Measurements from ENCODE around the gene PKM.
A peak's percentile ranks its signal among the peaks of the same experiment; 100 is the strongest.
"Not testable (repeated sequence)": the region's sequence is repeated elsewhere in the genome, so short reads cannot be mapped to it uniquely, and the experiment has no call there.

PKM gene

GRCh38 chr15:72231066-72231832 lies at the start of gene PKM:
Gene PKM (minus strand): TSS chr15:72231190. CDS start chr15:72219097, 12,093 bp downstream.
- peak; percentile 98 for DNase-seq

DNA sequence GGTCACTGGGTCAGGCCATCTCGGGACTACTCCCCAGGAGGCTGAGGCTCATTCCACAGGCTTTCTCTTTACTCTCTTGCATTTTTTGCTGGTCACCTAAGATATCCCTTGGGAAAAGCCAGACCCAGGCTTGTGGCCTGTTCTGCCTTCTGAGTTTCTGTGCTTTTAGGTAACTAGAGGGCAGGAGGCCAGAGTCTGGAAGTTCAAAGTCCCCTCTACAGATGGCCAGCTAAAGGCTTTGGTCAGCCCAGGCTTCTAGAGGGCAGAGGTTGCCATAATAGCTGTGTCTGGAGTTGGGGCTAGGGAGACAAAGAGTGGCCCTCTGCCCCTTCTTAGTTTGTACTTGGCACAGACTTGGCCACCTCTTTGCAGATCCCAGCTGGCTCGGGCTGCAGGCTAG lies 49.8 kb upstream of the PKM start:
- DNase-seq: no peak

DNA sequence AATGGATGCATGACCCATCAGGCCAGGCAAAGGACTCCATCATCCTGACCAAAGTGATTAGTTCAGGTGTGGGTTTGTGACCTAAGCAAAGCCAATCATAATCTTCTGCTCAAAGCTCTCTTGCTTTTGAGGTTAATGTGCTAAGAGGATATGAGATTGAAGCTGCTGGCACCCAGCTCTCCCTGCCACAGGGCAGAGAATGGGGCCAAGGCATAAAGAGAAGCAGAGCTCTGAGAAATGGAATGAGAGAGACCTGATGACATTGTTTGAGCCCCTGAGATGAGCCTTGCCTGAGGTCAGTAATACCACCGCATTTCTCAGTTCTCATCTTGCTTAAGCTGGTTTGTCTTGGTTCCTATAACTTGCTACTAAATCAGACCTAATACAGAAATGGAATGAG lies 47.7 kb upstream of the PKM start:
- DNase-seq: no peak

DNA sequence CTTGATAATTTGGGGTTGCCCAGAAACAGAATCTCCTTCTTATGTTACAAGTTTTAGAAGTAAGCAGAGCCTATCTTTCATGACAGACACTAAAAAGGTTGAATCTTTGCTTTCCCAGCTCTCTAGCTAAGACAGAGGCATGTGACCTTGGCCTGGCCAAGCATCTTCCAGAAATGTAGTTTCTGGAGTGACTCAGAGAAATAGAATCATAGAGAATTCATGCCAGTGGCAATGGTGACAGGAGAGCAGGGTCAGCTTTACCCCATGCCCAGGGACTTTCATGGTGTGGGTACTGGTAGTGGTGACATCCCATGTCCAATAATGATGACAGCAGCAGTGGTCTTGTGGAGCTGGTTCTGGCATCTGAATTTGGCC lies 45.3 kb upstream of the PKM start:
- DNase-seq: no peak

GRCh38 chr15:72275635-72276325 lies 44.8 kb upstream of the PKM start:
- not testable (repeated sequence) for DNase-seq

DNA sequence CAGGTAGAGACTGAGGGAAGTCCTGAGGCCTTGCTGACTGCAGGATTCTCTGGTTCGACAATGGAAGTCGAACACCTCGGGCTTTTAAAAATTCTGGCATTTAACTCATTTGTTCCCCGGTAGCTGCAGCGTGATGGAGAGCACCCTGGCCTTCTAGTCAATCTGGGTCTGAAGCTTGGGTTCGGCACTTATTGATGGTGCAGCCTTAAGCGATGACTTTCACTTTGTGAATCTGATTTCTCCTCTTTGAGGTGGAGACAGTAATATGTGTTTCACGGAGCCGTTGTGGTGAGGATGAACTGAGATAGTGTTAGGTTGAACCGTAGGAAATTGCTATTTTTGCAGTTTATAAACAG lies 42.0 kb upstream of the PKM start:
- DNase-seq: no peak

DNA sequence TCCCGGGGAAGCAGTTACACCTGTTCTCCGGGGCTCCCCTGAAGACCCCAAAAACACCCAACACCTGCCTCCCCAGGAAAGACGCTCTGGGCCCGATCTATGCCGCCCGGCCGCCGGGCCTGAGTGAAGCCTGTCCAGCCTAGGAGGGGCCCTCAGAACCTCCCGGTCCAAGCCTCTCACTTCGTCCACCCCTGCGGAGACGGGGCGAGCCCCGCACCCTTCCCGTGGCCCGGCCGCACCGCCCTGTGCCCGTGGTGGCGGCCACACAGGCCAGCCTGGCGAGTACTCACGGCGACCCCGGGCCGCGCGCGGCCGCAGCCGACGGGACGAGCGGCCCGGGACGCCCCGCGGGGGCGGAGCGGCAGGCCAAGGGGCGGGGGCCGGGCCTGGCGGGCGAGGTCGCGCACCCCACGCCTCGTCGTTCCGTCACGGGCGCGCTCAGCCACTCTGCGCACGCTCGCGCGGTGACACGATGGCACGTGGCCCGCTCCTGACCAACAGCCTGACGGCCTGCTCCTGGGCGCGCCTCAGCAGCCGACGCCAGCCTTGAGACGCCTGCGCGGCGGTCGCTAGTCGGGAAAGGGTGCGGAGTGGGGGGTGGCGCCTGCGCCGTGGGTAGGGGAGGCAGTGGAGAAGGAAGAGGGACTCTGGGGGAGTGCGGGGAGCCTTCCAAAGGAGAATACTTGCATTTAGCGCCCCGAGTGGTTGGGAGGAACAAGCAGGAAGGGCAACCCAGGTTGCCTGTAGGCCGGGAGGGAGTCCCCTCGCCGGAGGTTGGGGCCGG lies 41.4 kb upstream of the PKM start, which contains the start of gene PARP6:
PARP6 (minus strand) TSS at position 342 of the 784 bp plus-strand sequence. CDS start 5,077 bp downstream, outside the sequence.
- peak; percentile 96 for DNase-seq

GRCh38 chr15:72271895-72272212 lies 40.9 kb upstream of the PKM start:
- DNase-seq: peak; percentile 28

DNA sequence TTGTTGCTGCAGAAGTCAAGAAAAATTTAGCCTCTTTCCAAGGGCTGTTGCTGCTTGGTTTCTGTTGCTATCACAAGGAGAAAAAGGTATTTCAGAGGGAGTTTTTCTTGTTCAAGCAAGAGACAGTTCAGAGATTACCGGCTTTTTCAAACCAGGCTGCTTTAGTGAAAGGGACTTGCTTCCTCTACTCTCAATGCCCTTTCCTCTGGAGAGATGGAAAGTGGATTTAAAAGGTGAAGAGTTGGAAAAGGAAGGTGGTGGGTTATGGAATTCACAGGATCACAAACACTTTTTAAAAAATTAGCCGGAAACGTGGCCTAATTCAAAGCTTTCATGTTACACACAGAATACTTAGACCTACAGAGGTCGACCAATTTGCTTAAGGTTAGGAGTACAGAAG lies 40.2 kb upstream of the PKM start:
- DNase-seq: no peak

GRCh38 chr15:72269739-72270138 lies 38.7 kb upstream of the PKM start:
- no peak for DNase-seq

DNA sequence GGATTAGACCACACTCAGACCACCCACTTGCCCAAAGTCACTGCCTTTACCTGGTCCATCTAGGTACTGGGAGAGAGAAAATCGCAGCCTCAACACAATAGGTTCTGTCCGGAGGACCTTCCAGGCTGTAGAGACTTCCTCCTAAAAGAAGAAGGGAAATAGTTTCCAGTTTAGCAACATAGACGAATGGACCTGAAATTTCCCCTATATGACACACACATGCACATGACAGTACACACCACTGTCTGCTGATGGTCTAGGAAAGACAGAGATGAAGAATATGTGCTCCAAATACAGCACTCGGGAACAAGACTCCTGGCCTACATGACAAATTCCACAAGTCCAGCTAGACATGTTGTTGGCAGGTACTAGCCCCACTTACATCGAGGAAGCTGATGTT lies 34.0 kb upstream of the PKM start:
- no peak for DNase-seq

- DNase-seq: no peak
Observed at GRCh38 chr15:72252663-72253299, 21.8 kb upstream of the PKM start.

GRCh38 chr15:72249142-72249810 lies 18.3 kb upstream of the PKM start:
- no peak for DNase-seq

DNA sequence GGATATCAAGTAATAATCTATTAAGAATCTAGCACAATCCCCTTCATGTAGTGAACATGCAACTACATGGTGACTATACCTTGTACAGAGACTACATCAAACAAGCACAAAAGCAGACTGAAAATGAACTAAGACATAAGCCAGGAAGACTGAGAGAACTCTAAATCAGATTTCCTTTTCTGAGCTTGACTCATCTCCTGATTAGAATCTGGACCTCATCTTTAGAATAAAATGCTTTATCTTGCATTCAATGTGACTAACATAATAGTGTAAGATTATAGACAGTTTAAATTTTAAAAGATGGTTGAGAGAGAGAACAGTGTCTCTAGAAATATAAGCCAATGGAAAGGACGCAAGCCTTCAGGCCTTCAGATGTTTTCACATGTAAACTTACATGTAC lies 17.5 kb upstream of the PKM start:
- no peak for DNase-seq

DNA sequence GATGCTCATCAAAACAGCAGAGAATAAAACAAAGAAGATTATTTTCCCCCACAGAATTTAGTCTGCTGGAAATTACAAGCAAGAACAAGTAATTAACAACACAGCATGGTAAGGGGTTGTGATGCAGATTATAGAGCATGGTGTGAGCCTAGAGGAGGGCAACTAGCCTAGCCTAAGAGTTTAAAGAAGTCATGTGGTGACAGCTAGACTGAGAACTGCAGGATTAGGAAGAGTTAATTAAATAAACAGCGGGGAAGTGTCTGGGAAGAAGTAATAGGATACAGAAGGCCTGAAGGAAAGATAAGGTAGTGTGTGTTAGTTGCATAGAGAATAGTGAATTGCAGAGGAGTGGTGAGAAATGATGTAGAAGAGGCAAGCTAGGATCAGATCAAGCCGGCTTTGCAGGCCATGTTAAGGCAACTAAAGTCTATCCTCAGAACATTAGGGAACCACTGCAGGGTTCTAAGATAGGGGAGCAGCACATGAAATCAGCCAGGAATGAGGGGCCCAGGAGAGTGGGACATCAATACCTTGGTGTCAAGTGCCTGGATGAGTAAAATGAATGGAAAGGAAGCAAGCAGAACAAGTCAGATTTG lies 11.9 kb upstream of the PKM start:
- no peak for DNase-seq

DNA sequence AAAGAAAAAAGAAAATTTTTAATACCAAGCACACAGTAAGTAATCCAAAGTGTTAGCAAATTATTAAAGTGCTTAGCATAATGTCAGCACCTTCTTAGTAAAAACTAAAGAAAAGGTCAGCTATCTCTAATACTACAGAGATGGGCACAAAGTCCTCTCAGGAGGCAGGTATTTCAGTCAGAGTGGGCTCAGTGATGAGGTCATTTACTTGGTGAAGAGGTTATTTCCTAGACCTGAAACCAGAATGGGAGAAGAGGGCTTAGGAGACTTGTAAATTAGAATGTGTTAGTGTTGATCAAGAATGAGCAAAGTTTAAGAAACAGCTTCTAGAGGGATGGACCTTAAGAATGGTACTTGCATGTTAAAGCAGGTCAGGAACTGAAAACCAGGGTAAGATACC lies 8.7 kb upstream of the PKM start:
- no peak for DNase-seq

DNA sequence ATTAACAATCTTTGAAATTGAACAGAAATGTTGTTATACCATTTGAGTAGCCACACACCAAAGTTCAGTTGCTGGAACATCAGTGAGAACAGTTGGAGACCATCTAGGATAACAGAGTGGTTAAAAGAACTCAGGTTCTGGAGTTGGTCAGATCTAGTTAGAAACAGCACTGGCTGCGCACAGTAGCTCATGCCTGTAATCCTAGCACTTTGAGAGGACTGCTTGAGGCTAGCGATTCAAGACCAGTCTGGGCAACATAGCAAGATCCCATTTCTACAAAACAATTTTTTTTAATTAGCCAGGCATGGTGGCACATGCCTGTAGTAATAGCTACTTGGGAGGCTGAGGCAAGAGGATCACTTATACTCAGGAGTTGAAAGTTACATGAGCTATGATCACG lies 7.6 kb upstream of the PKM start:
- DNase-seq: no peak

DNA sequence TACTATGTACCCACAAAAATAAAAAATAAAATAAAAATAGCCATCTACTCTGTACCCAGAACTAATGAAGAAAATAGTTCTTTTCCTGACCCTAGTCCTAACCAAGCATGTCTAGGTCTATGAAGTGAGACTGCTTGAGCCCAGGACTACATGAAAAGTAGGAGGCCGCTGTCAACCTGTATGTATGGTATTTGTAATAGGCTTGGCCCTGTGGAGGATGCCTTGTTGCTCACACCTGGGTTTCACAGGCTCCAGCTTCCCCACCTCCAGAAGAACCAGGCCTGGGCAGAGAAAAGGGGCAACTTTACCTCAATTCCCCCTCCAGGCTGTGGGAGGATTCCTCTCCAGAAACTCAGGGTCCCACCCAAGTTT lies 6.8 kb upstream of the PKM start:
- no peak for DNase-seq

GRCh38 chr15:72237029-72237852 lies 6.3 kb upstream of the PKM start:
- peak; percentile 10 for DNase-seq

DNA sequence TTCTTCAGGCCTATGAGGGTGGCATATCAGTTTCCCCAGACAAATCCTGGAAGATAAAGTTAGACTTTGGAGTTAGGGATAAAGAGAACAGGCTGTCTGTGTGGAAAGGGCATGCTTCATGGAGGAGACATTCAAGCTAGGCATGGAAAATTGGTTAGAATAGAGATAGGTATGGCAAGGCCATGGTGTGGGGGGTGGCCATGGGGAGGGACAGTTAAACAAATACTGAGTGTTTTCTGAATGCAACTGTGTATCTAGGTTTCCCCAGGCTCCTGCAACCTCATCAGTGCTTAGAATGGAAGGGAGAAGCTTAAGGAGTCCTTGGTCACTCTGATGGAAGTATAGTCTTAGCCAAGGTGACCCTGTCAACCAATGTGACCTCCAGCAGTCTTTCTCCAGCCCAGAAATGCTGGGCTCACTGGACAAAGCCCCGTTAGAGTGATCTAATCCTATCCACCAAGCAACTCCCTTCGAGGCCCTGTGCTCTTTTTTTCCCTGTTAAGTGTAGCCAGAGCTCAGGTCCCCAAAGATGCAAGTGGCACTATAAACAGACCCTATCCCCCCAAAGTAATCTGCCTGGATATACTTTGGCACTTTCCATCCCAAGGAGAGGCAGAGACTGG lies 5.5 kb upstream of the PKM start:
- no peak for DNase-seq

- no peak for DNase-seq
Observed at GRCh38 chr15:72235298-72235697, 4.3 kb upstream of the PKM start.
